HG03432 (cell line): ENCODE measurements around the gene RAB28.

Experiments
- ATAC-seq: cut with Tn5 transposase; IDR thresholded peaks from one replicate; pipeline ENCODE4 v1.9.1; 2021; ENCODE audit warnings: mild to moderate bottlenecking, moderate library complexity; ENCODE audit not compliant: unreplicated experiment

RAB28 gene

GRCh38 chr4:13484122-13484748 lies at the start of gene RAB28:
RAB28 (minus strand) TSS chr4:13484340.
- ATAC-seq: peak; percentile 97

GRCh38 chr4:13531625-13531998 lies 47.5 kb upstream of the RAB28 start:
- no peak for ATAC-seq

GRCh38 chr4:13530823-13531624 lies 46.9 kb upstream of the RAB28 start:
- no peak for ATAC-seq

GRCh38 chr4:13529128-13529919 lies 45.2 kb upstream of the RAB28 start:
- ATAC-seq: no peak

GRCh38 chr4:13528821-13529127 lies 44.6 kb upstream of the RAB28 start:
- no peak for ATAC-seq

GRCh38 chr4:13527981-13528820 lies 44.1 kb upstream of the RAB28 start:
- peak; percentile 80 for ATAC-seq

GRCh38 chr4:13527192-13527980 lies 43.2 kb upstream of the RAB28 start:
- ATAC-seq: peak; percentile 26

GRCh38 chr4:13526658-13527057 lies 42.5 kb upstream of the RAB28 start:
- ATAC-seq: no peak

GRCh38 chr4:13525606-13526281 lies 41.6 kb upstream of the RAB28 start:
- no peak for ATAC-seq

- no peak for ATAC-seq
Measured at GRCh38 chr4:13524504-13525243, 40.5 kb upstream of the RAB28 start.

- no peak for ATAC-seq
Measured at GRCh38 chr4:13523591-13524503, 39.7 kb upstream of the RAB28 start.

- ATAC-seq: no peak
Measured at GRCh38 chr4:13523105-13523477, 39.0 kb upstream of the RAB28 start.

- peak; percentile 46 for ATAC-seq
Measured at GRCh38 chr4:13522282-13523104, 38.4 kb upstream of the RAB28 start.

- ATAC-seq: no peak
Measured at GRCh38 chr4:13521047-13521446, 36.9 kb upstream of the RAB28 start.

- no peak for ATAC-seq
Measured at GRCh38 chr4:13516315-13516860, 32.2 kb upstream of the RAB28 start.

- ATAC-seq: no peak
Measured at GRCh38 chr4:13515268-13515667, 31.1 kb upstream of the RAB28 start.

GRCh38 chr4:13514722-13515121 lies 30.6 kb upstream of the RAB28 start:
- no peak for ATAC-seq
